SU-DHL-6 (cell line): ENCODE measurements around the gene CALHM2.

Experiments used
- CTCF ChIP-seq: fragments of 200-600 bp; sonication (generic); IDR thresholded peaks from one replicate; pipeline ENCODE4 v1.5.1; 2017; ENCODE audit warnings: antibody characterized with exemption, mild to moderate bottlenecking, low read length, moderate library complexity; ENCODE audit not compliant: insufficient read depth, poor library complexity, severe bottlenecking
- EZH2phosphoT487 ChIP-seq: fragments of 200-600 bp; sonication (generic), shearing (Covaris generic); conservative IDR thresholded peaks from 2 replicates; pipeline ENCODE4 v1.6.1; 2018; ENCODE audit warnings: mild to moderate bottlenecking, antibody characterized with exemption, low read length, moderate library complexity, mixed read lengths

DNA sequence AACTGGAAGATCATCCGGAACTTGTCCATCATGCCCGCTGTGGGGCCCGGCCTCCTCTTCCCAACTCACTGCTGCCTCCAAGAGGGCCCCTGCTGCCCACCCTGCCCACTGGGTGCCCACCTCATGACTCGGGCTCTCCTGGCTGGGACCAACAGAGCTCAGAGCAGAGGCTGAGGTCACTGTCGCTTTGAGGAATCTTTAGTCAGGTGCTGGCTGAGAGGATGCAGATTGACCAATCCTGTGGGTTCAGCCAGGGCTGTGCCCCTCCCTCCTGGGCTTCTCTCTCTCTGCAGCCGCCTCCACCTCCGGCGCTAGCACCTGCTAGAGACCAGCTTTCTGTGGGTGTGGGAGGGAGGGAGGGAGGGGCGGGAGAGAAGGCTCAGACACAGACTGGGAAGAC lies 6.5 kb upstream of the CALHM2 start, which contains the start of gene CALHM1:
- TF ChIP-seq CTCF (no peak), EZH2phosphoT487 (no peak)
